GM12873 (cell line): ENCODE data around the gene QRSL1.

Source experiments
- CTCF ChIP-seq: IDR thresholded peaks from 2 replicates; pipeline ENCODE4 v1.5.1; 2012; ENCODE audit warnings: low read depth, mild to moderate bottlenecking, moderate library complexity, low read length, control low read depth; ENCODE audit not compliant: insufficient read depth; ENCODE audit errors: missing control alignments

The QRSL1 gene

GRCh38 chr6:106629859-106630163 lies 433 bp downstream of the QRSL1 start:
- TF ChIP-seq CTCF = no peak

GRCh38 chr6:106630366-106630765 lies 988 bp downstream of the QRSL1 start:
- TF ChIP-seq CTCF = no peak

GRCh38 chr6:106631346-106631745 lies 2.0 kb downstream of the QRSL1 start:
- TF ChIP-seq CTCF = no peak

GRCh38 chr6:106634565-106634964 lies 5.2 kb downstream of the QRSL1 start:
- no peak for TF ChIP-seq CTCF

GRCh38 chr6:106637051-106637716 lies 7.8 kb downstream of the QRSL1 start:
- TF ChIP-seq CTCF = no peak

GRCh38 chr6:106637717-106638341 lies 8.5 kb downstream of the QRSL1 start:
- no peak for TF ChIP-seq CTCF

GRCh38 chr6:106639812-106640211 lies 10.4 kb downstream of the QRSL1 start:
- no peak for TF ChIP-seq CTCF

- TF ChIP-seq CTCF = no peak
Measured at GRCh38 chr6:106642476-106642875, 13.1 kb downstream of the QRSL1 start.
